DMS 273 (cell line): ENCODE data around the gene NPAS3.
A peak's percentile ranks its signal among the peaks of the same experiment; 100 is the strongest.

ENCODE experiments used
- DNase-seq: peaks from one replicate; lab custom pipeline; 2025; ENCODE audit not compliant: unreplicated experiment; lab: John Stamatoyannopoulos, UW

The NPAS3 gene

GRCh38 chr14:33734387-33734786 is 795.7 kb downstream of the NPAS3 start:
- DNase-seq: no peak

- no peak for DNase-seq
These were observed 797.7 kb downstream of the NPAS3 start for GRCh38 chr14:33736299-33736825.

- DNase-seq: no peak
These were observed 798.3 kb downstream of the NPAS3 start for GRCh38 chr14:33736979-33737378.

GRCh38 chr14:33737446-33737845 is 798.8 kb downstream of the NPAS3 start:
- no peak for DNase-seq

- DNase-seq: no peak
These were observed 799.4 kb downstream of the NPAS3 start for GRCh38 chr14:33738029-33738428.

GRCh38 chr14:33738491-33738890 is 799.8 kb downstream of the NPAS3 start:
- no peak for DNase-seq

GRCh38 chr14:33740531-33740930 is 801.9 kb downstream of the NPAS3 start:
- DNase-seq: no peak

- DNase-seq: no peak
These were observed 803.5 kb downstream of the NPAS3 start for GRCh38 chr14:33742166-33742565.

- DNase-seq: no peak
These were observed 806.5 kb downstream of the NPAS3 start for GRCh38 chr14:33745163-33745562.

GRCh38 chr14:33747749-33748148 is 809.1 kb downstream of the NPAS3 start:
- no peak for DNase-seq

GRCh38 chr14:33754261-33754660 is 815.6 kb downstream of the NPAS3 start:
- DNase-seq: no peak

GRCh38 chr14:33755358-33755757 is 816.7 kb downstream of the NPAS3 start:
- no peak for DNase-seq

GRCh38 chr14:33756833-33757232 is 818.2 kb downstream of the NPAS3 start:
- DNase-seq: no peak

- no peak for DNase-seq
These were observed 819.9 kb downstream of the NPAS3 start for GRCh38 chr14:33758547-33758946.

GRCh38 chr14:33762161-33762851 is 823.6 kb downstream of the NPAS3 start:
- DNase-seq: no peak

- peak; percentile 33 for DNase-seq
These were observed 826.4 kb downstream of the NPAS3 start for GRCh38 chr14:33764876-33765650.

GRCh38 chr14:33767586-33768457 is 829.1 kb downstream of the NPAS3 start:
- no peak for DNase-seq

GRCh38 chr14:33768458-33768830 is 829.8 kb downstream of the NPAS3 start:
- no peak for DNase-seq

GRCh38 chr14:33773205-33774030 is 834.7 kb downstream of the NPAS3 start:
- DNase-seq: no peak

- no peak for DNase-seq
These were observed 835.5 kb downstream of the NPAS3 start for GRCh38 chr14:33774161-33774560.
